HG03066 (cell line): Measurements from ENCODE around the gene KCNV2.
"Not testable (repeated sequence)": the region's sequence is repeated elsewhere in the genome, so short reads cannot be mapped to it uniquely, and the experiment has no call there.

Experiments
- ATAC-seq: cut with Tn5 transposase; IDR thresholded peaks from one replicate; pipeline ENCODE4 v1.9.1; 2021; ENCODE audit warnings: low read depth; ENCODE audit not compliant: unreplicated experiment

Gene KCNV2

DNA sequence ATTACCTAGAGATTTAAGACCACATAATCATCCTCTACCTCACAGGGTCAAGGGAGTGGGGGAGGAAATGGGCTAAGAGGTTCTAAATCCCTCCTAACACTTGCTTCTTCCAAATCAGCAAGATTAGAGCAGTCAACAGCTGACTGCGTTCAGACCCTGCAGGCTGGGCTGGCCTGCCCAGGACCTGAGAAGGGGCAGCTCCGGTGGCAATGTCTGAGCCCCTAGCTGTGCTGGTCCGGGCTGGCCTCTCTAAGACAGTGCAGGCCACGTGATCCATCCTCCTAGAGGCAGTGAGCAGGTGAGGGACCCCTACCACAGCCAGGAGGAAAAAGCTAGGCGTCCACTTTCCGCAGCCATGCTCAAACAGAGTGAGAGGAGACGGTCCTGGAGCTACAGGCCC is at the start of gene KCNV2:
Gene KCNV2, plus strand, starts transcription at position 126 of the 400 bp plus-strand sequence. Its CDS starts 230 bp downstream, at position 356.
- no peak for ATAC-seq

DNA sequence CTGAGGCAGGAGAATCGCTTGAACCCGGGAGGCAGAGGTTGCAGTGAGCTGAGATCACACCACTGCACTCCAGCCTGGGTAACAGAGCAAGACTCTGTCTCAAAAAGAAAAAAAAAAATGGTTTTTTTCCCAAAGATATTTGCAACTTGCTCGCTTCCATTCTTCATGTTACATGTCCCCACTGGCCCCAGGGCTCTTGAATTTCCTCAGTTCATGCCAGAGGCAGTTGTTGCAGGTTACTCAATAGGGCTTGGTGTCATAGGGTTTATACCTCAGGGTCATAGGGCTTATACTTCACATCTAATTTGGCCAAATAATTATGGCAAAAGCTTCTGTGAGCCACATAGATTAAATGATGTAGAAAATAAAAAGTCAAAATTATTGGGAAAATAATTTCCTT is 44.1 kb upstream of the KCNV2 start:
- no peak for ATAC-seq

DNA sequence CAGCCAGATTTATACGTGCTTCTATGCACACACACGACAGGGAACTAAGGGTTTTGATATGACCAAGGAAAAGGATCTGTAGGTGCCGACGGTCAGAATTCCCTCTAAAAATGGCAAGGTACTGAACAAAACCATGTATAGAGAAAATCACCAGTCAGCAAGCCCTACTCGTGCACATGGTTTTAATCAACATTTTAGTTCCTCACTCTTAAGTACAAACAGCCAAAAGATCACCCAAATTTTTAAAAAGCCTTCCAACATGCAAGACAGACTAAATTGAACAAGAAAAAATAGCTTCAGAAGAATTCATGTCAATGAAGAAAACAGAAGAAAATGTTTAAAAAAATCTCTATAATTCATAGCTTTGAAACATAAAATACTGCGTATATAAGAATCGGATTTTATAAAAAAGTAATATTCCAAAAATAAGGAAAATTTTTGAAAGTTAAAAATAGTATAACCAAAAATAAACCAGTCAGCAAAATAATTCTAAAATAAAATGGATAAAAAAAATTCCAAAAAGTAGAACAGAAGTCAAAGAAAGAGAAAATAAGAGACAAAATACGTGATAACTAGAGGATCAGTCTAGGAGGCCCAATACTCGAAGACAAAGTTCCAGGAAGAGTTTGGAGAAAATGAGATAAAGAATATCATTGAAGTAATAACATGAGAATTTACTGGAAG is 43.0 kb upstream of the KCNV2 start:
- ATAC-seq: no peak

DNA sequence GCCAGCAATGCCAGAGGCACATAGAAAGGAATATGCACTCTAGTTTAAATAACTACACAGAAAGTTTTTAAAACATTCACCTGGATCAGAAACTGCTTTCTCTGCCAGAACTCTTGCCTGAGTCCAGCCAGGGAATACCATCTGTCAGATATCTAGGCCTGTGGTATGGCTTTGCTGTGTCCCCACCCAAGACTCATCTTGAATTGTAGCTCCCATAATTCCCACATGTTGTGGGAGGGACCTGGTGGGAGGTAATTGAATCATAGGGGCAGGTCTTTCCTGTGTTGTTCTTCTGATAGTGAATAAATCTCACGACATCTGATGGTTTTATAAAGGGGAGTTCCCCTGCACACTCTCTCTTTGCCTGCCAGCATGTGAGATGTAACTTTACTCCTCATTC is 41.5 kb upstream of the KCNV2 start:
- ATAC-seq: no peak

DNA sequence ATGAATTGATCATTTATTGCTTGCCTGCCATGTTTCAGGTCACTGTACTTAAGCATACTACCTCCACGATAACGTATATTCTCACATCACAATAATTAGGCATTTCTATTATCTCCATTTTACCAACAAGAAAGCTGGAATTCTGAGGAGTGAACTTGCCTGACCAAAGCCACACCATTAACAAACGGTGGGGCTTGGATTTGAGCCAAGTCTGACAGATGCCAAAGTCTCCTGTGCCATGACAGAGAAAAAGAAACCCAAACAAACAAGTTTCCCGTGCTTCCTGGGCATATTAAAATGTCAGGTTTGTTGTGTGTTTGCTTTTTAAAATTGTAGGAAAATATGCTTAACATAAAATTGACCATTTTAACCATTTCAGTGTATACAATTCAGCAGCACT is 40.8 kb upstream of the KCNV2 start:
- no peak for ATAC-seq

DNA sequence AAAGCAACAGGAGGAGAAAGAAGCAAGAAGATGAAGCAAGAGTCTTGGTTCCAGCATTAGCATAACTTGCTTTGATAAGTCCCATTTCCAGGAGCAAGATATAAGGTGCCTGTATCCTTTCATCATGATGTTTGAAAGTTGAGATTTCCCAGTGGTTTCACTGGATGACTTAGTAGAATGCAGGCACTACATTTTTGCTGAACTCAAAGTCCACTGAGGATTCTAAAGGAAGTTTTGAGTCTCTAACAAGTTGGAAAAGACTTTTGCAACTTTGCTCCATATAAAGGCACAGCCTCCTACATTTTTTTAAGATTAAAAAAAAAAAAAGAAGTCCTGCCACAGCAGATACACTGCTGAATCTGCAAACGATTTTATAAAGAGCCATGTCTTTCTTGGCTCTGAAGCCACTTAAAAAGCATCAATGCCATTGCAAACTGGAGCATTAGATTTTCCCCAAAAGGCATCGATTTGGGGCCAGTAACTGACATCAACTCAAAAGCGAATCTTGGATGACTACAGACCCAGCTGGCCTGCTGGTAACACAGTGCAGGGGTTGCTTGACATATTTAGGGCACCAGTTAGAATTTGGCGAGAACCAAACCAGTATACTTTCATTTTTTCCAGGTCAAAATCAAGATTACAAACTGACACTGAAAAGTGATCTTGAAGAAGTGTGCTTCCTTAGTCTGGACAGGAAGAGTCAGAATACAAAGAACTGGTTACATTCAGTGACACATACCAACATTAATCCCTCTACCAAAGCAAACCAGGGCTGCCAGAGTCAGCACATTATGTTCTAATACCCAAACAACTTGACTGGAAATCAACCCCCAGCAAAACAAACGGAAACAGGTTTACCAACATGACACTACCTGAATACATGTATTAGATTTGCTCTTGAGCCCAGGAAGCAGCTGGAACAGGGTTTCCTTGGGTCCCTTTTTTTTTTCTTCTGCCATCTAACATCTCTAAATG is 39.1 kb upstream of the KCNV2 start:
- ATAC-seq: no peak

DNA sequence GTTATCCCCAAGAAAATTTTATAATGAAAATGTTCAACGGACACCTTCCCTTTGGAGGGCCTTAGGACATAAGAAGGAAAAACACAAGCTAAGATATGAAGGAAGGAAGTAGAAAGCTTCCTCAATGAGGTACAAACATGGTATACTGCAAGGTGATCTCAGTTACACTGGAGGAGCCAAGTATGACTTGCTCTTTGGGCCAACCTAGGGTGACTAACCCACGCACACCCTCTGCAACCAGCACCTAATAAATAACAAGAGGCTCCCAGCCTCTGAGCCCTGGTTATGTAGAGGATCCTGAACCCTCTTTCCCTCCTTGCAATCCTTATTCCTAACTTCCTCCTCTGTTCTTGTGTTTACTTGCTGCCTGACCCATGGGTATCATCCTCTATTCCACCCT is 38.3 kb upstream of the KCNV2 start:
- ATAC-seq: no peak

DNA sequence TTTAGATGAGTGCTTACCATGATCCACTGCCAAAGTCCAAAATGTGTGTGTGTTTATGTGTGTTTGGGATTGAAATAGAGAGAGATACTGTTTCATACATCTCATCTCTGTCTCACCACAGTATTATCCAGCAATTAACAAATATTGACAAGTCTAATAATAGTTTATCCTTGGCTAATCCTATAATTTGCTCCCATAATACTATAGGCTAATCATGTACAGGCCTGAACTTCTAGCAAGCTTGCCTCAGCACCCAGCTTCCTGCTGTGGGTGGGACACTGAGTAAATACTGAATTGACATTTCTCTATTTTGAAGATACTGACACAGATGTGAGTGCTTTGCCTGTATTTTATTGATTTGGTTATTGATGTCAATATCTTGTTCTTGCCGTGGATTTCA is 35.3 kb upstream of the KCNV2 start:
- ATAC-seq: no peak

DNA sequence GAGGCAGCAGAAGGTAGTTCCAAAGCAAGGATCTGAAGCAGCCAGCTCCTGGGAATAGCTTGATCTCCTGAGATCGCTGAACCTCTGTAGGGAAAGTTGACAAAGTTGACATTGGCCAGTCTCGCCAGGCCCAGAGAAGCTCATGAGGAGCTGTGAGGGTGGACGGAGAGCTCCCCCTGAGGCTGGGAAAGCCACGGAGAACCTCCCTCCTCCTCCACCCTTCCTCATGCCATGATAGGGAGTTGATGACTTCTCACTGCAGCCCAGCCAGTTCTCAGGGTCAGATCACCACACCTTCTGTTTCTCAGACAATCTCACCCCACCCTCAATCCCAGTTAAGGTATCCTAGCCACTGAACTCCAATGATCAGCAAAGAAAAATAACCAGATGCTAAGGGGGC is 30.4 kb upstream of the KCNV2 start:
- ATAC-seq: no peak

DNA sequence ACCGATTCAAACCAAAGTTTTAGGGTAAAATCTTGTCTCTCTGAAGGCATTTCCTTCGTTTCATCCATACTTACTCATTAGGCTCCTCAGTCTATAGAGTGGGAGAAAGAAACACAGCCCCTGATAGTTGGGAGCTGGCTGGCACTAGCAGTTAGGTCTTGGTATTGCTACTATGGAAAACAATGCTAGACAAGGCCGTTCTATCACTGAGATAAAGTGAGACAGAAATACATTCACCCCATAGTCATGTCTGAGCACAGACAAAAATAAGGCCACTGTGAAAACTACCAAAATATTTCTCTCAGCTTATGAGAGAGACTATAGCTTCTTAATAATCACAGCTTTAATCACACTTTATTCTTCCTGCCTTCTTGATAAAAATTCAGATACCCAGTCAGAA is 28.7 kb upstream of the KCNV2 start:
- no peak for ATAC-seq

DNA sequence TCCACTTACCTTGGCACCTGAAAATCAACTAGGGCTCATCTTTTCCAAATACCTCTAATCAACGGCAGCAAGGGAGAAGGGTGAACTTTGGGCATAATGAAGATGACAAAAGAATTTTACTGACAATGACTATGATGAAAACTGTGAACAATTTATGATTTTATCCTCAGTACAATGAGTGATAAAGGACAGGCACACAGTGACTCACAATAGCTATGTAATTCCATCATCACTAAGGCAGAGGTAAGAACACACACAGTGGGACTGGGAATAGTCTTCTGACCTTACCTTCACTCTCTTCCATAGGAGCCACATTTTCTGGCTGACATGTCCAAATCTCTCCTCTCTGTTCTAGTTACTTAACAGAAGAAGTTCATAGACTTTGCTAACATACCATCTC is 26.1 kb upstream of the KCNV2 start:
- no peak for ATAC-seq

DNA sequence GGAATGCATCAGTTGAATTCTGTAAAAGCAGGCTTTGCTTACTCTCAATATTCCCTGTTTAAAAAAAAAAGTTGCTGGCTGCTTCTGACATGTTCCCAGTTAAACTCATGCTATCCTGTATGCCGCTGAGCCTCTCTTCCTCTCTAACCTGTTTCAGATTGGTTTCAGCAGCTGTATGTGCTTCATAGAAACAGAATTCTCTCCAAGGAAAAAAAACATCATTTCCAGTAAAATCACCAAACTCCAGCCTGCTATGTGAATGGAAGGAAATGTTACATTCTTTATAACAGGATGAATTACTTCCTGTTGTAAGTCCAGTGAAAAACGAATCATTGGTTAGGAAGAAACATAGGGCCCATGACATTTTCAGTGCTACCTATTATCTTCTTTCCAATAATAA is 25.7 kb upstream of the KCNV2 start:
- no peak for ATAC-seq

DNA sequence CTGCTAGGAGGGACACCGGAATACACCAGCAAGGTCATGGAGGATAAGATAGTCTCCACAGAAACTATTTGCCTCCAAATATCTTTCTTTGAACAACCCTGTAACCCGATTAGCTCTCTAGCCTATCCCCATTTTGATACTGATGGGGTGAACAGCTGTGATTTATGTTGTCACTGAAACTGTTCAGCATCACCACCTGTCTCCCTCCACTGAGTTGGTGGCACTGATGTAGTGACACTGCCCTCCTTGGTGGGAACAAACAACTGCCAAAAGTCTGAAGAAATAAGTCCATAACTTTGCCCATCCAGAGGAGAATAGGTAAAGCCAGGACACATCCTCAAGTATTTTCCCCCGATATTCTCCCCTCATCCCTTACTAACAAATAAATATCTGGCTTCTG is 24.3 kb upstream of the KCNV2 start:
- ATAC-seq: no peak

DNA sequence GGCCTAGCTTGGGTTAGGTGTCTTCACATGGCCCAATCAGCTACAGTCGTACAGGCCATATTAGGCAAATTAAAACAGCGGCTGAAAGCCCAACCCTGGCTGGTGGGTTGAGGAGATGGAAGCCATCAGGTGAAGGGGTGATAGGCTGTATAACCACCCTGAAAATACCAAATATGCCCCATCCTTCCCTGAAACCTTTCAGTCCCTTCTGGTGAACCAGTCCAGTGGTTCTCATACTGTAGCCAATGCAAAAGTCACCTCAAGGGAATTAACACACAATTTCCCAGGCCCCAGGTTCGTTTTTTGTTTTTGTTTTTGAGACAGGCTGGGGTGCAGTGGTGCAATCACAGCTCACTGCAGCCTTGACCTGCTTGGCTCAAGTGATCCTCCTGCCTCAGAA is 19.8 kb upstream of the KCNV2 start:
- ATAC-seq: no peak

DNA sequence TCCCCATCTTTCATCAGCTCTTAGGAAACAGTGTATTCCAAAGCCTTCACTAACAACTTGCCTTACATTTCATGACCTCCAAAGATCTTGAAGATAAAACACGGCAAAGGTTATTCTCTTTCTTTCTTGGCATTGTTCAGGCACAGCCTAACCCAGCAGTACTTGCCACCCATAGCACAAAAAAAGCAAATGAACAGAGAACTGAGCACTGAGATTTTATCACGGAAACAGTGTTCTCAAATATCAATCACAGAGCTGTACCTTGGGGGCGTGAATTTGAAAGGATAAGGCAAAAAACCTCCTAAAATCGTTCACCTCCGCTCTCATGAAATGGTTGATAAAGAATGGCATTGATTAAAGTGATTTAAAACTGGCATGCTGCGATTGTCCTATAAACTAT is 16.9 kb upstream of the KCNV2 start:
- ATAC-seq: no peak

DNA sequence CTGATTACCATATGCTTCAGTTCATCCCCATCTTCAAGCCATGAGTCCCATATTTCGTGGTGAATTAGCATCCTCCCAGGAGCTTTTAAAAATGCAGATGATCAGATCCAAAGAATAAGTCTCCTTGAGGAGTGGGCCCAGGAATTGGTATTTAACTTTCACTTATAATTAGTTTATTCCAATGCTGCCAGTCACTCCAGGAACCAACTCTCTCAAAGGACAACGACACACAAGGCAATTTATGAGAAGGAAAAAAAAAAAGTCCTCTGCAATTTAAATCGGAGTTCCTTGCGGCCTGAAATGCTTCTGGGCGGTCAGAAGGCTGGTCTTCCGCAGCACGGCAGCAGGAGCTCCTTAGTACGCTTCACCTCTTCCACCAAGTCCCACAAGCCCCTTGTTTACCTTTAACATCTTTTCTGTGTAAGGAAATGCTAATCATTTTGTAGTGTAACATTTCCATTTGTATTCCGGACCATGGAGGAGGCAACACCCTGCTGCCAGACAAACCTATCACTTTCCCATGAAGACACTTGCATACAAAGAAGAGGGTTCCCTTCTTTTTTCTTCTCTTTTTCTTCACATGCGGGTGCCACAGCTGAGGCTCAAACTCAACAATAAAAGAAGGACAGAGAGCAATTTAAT is 16.3 kb upstream of the KCNV2 start:
- ATAC-seq: no peak

DNA sequence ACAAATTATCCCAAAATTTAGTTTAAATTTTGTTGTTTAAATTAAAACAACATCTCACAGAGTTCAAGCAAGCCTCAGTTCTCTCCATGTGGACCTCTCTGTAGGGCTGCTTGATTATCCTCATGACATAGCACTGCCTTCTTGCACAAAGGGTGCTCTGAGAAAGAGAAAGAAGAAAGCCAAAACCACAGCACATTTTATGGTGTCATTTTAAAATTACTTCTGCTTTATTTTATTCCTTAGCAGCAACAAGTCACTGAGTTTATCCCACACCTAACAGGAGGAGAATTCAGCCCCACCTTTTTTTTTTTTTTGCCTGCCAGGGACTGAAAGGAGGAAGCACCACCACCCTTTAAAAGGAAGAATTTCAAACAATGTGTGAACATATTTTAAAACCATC is 12.8 kb upstream of the KCNV2 start:
- no peak for ATAC-seq

DNA sequence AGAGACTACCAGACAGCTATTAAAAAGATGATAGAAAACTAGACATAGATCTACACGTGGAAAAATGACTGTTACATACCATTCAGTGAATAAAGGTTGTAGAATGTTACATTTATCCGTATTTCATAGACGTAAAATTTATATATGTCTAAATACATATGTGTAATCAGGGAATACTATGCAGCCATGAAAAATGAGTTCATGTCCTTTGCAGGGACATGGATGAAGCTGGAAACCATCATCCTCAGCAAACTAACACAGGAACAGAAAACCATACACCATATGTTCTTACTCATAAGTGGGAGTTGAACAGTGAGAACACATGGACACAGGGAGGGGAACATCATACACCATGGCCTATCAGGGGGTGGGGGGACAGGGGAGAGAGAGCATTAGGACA is 10.1 kb upstream of the KCNV2 start:
- ATAC-seq: not testable (repeated sequence)

DNA sequence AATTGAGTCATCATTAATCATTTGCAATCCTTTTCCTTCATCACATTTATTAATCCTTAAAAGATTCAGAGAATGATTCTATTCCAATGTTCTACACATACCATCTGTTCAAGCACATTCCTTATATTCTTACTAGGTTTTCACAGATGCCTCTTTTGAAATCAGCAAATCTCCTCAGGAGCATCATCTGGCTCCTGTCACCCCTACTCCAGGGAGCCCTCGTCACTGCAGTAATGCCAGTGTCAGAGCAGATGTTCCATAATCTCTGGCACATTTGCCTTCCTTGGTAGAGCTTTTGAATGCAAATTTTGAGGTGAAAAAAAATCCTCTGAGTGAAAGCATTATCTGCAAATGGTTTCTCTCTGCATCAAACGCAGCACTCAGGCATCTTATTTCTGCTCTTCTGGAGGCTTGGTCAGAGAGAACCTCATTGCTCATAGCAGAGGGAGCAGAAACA is 7.6 kb upstream of the KCNV2 start:
- ATAC-seq: no peak

DNA sequence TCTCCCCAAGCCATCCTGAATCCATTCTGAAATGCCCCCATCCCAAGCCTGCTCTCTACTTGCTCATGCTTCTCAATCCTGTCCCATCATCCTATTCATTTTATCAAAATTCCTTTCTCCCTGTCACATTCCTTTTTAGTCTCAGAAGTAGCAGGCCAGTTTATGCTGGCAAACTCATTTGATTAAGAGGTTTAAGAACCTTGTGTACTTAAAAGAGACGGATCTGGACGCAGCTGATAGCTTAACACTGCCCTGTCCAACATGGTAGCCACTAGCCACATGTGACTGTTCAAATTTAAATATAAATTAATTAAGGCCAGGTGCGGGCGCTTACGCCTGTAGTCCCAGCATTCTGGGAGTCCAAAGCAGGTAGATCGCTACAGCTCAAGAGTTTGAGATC is 5.6 kb upstream of the KCNV2 start:
- ATAC-seq: no peak

DNA sequence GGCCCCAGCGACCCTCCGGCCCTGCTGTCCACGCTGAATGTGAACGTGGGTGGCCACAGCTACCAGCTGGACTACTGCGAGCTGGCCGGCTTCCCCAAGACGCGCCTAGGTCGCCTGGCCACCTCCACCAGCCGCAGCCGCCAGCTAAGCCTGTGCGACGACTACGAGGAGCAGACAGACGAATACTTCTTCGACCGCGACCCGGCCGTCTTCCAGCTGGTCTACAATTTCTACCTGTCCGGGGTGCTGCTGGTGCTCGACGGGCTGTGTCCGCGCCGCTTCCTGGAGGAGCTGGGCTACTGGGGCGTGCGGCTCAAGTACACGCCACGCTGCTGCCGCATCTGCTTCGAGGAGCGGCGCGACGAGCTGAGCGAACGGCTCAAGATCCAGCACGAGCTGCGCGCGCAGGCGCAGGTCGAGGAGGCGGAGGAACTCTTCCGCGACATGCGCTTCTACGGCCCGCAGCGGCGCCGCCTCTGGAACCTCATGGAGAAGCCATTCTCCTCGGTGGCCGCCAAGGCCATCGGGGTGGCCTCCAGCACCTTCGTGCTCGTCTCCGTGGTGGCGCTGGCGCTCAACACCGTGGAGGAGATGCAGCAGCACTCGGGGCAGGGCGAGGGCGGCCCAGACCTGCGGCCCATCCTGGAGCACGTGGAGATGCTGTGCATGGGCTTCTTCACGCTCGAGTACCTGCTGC is 839 bp downstream of the KCNV2 start:
- ATAC-seq: no peak
